DOHH2 (cell line): ENCODE results near the gene USP12.

ENCODE experiments used
- H3F3A ChIP-seq: fragments of 200-600 bp; sonication (generic), shearing (Covaris generic); 2 replicates; pipeline ENCODE4 v1.6.0; 2016; ENCODE audit warnings: antibody characterized with exemption, mild to moderate bottlenecking; ENCODE audit not compliant: control insufficient read depth, insufficient read depth
- H3K27ac ChIP-seq: fragments of 200-600 bp; sonication (generic); 2 replicates; pipeline ENCODE4 v1.5.1; 2014; ENCODE audit warnings: low read depth, mild to moderate bottlenecking, low read length, moderate library complexity
- H3K27me3 ChIP-seq: fragments of 200-600 bp; sonication (generic); 2 replicates; pipeline ENCODE4 v1.6.1; 2014; ENCODE audit warnings: mild to moderate bottlenecking, low read length, mixed read lengths; ENCODE audit not compliant: control insufficient read depth
- H3K36me3 ChIP-seq: fragments of 200-600 bp; sonication (generic); 2 replicates; pipeline ENCODE4 v1.6.1; 2014; ENCODE audit warnings: mild to moderate bottlenecking, low read length, moderate library complexity, mixed read lengths; ENCODE audit not compliant: control insufficient read depth
- H3K4me1 ChIP-seq: fragments of 200-600 bp; sonication (generic); 2 replicates; pipeline ENCODE4 v1.6.1; 2014; ENCODE audit warnings: mild to moderate bottlenecking, low read length, mixed read lengths; ENCODE audit not compliant: control insufficient read depth
- H3K4me2 ChIP-seq: fragments of 200-600 bp; sonication (generic); 2 replicates; pipeline ENCODE4 v1.6.0; 2014; ENCODE audit warnings: mild to moderate bottlenecking, low read length, moderate library complexity
- H3K4me3 ChIP-seq: fragments of 200-600 bp; sonication (generic); 2 replicates; pipeline ENCODE4 v1.5.1; 2014; ENCODE audit warnings: mild to moderate bottlenecking, low read length, mixed read lengths
- H3K79me2 ChIP-seq: fragments of 200-600 bp; sonication (generic); 2 replicates; pipeline ENCODE4 v1.6.1; 2014; ENCODE audit warnings: mild to moderate bottlenecking, low read length, mixed read lengths; ENCODE audit not compliant: control insufficient read depth
- H3K9me2 ChIP-seq: fragments of 200-600 bp; sonication (generic); replicated peaks from 2 replicates; pipeline ENCODE4 v1.6.1; 2014; ENCODE audit warnings: mild to moderate bottlenecking, low read length, mixed read lengths; ENCODE audit not compliant: control insufficient read depth
- H3K9me3 ChIP-seq: fragments of 200-600 bp; sonication (generic); 2 replicates; pipeline ENCODE4 v1.6.1; 2014; ENCODE audit warnings: antibody characterized with exemption, low read length, mixed read lengths; ENCODE audit not compliant: control insufficient read depth, insufficient read depth
- H4K20me1 ChIP-seq: fragments of 200-600 bp; sonication (generic); 2 replicates; pipeline ENCODE4 v1.6.0; 2014; ENCODE audit warnings: low read depth, mild to moderate bottlenecking, antibody characterized with exemption, low read length, moderate library complexity; ENCODE audit not compliant: control insufficient read depth, insufficient read depth
- CTCF ChIP-seq: fragments of 200-600 bp; sonication (generic); IDR thresholded peaks from one replicate; pipeline ENCODE4 v1.5.1; 2014; ENCODE audit warnings: antibody characterized with exemption, mild to moderate bottlenecking, low read depth, low read length; ENCODE audit not compliant: poor library complexity, severe bottlenecking
- EZH2phosphoT487 ChIP-seq: fragments of 200-600 bp; sonication (generic); IDR thresholded peaks from 2 replicates; pipeline ENCODE4 v1.6.1; 2017; ENCODE audit warnings: borderline replicate concordance, mild to moderate bottlenecking, antibody characterized with exemption, low read length, moderate library complexity, mixed read lengths

Gene USP12

GRCh38 chr13:27137759-27138158, 33.9 kb downstream of the USP12 start:
- H3K4me3 ChIP-seq: no peak overlapping the region
- no peaks in the 10 kb centered on the region for H3K9me2 ChIP-seq
- H3K4me1 ChIP-seq: no peaks in the 10 kb centered on the region
- no peaks in the 10 kb centered on the region for H3K9me3 ChIP-seq
- no peak overlapping the region for H3K27ac ChIP-seq
- H3K27me3 ChIP-seq: no peaks in the 10 kb centered on the region
- H3F3A ChIP-seq: no peaks in the 10 kb centered on the region
- no peak for TF ChIP-seq EZH2phosphoT487
- no peak for TF ChIP-seq CTCF
- H3K79me2 ChIP-seq: peaks cover 97% of the 10 kb centered on the region
- peaks cover 9% of the 10 kb centered on the region for H4K20me1 ChIP-seq
- H3K36me3 ChIP-seq: 0 out of 2 replicates have a peak, but pooled peaks cover 4% of the 10 kb centered on the region
- H3K4me2 ChIP-seq: no peak overlapping the region

GRCh38 chr13:27135023-27135422, 36.6 kb downstream of the USP12 start:
- Histone ChIP-seq H3K9me2 (no peaks in the 10 kb centered on the region), H3K79me2 (peaks cover 97% of the 10 kb centered on the region), H3K9me3 (no peaks in the 10 kb centered on the region; the same call in 1 of the 2 replicates), H4K20me1 (peaks cover 8% of the 10 kb centered on the region), H3K4me2 (no peak overlapping the region), H3F3A (no peaks in the 10 kb centered on the region), H3K4me3 (no peak overlapping the region), H3K36me3 (0 out of 2 replicates have a peak, but pooled peaks cover 5% of the 10 kb centered on the region), H3K27me3 (no peaks in the 10 kb centered on the region), H3K27ac (no peak overlapping the region), H3K4me1 (peaks cover 16% of the 10 kb centered on the region)
- no peak for TF ChIP-seq CTCF
- TF ChIP-seq EZH2phosphoT487: no peak

GRCh38 chr13:27133889-27134288, 37.7 kb downstream of the USP12 start:
- H4K20me1 ChIP-seq: peaks cover 5% of the 10 kb centered on the region; the same call in 1 of the 2 replicates
- no peaks in the 10 kb centered on the region for H3K27me3 ChIP-seq
- H3K79me2 ChIP-seq: peaks cover 97% of the 10 kb centered on the region

More at GRCh38 chr13:27133889-27134288, 37.7 kb downstream of the USP12 start:
- 0 out of 2 replicates have a peak, but pooled peaks cover 5% of the 10 kb centered on the region for H3K36me3 ChIP-seq
- H3K9me2 ChIP-seq: no peaks in the 10 kb centered on the region
- H3K9me3 ChIP-seq: no peaks in the 10 kb centered on the region; the same call in 1 of the 2 replicates
- H3K4me1 ChIP-seq: peaks cover 16% of the 10 kb centered on the region
- H3K27ac ChIP-seq: no peak overlapping the region
- H3K4me3 ChIP-seq: no peak overlapping the region
- no peak for TF ChIP-seq EZH2phosphoT487
- no peak for TF ChIP-seq CTCF
- no peaks in the 10 kb centered on the region for H3F3A ChIP-seq
- H3K4me2 ChIP-seq: no peak overlapping the region
